A673 (cell line): ENCODE results near the gene IL19.

Experiments
- CTCF ChIP-seq: fragments of 300-800, 200-600 bp; sonication (generic); conservative IDR thresholded peaks from 2 replicates; pipeline ENCODE4 v1.5.1; 2017; ENCODE audit warnings: low read depth, mild to moderate bottlenecking, antibody characterized with exemption, low read length, moderate library complexity, mixed read lengths
- EZH2 ChIP-seq: fragments of 200-600 bp; sonication (generic); IDR thresholded peaks from 2 replicates; pipeline ENCODE4 v1.6.1; 2017; ENCODE audit warnings: borderline replicate concordance, low read depth, mild to moderate bottlenecking, mixed read lengths, antibody characterized with exemption, low read length; ENCODE audit not compliant: poor library complexity, severe bottlenecking

- no peak for TF ChIP-seq EZH2
- TF ChIP-seq CTCF: no peak
These were observed 71.2 kb downstream of the IL19 start for GRCh38 chr1:206841609-206842323.
